WTC11 (cell line): ENCODE data around the gene ARHGAP19. TPM values are rescaled to one million over a fixed set of nuclear protein-coding genes. Genes with fewer than 3 reads are reported as not detected.

Experiments
- ATAC-seq: fragments of 200-7000 bp; cut with Tn5 transposase; 2 replicates; pipeline ENCODE4 v1.10.0; 2021; ENCODE audit warnings: mild to moderate bottlenecking, moderate library complexity
- CTCF ChIA-PET: fragments of 300-600 bp; sonication (Branson Sonifier 250); formaldehyde crosslinking; loops from one replicate; lab custom pipeline; 2021; ENCODE audit warnings: antibody characterized with exemption; lab: Charles Lee
- POLR2A ChIA-PET: fragments of 350-600 bp; sonication (Branson Sonifier 250); formaldehyde crosslinking; loops from one replicate; lab custom pipeline; 2021; ENCODE audit warnings: antibody characterized with exemption; lab: Charles Lee
- DNase-seq: peaks from one replicate; pipeline ENCODE4 v3.0.0; 2021; ENCODE audit warnings: low spot score
- H3K27ac Mint-ChIP-seq: 2 replicates; pipeline ENCODE4 v1.8.0; 2021; ENCODE audit warnings: mixed read lengths
- H3K27me3 Mint-ChIP-seq: 2 replicates; pipeline ENCODE4 v1.8.0; 2021; ENCODE audit warnings: low read depth, mild to moderate bottlenecking, moderate library complexity, mixed read lengths
- H3K36me3 Mint-ChIP-seq: 2 replicates; pipeline ENCODE4 v1.8.0; 2021; ENCODE audit warnings: mixed read lengths
- H3K4me1 Mint-ChIP-seq: 2 replicates; pipeline ENCODE4 v1.8.0; 2022; ENCODE audit warnings: mixed read lengths
- H3K4me3 Mint-ChIP-seq: 2 replicates; pipeline ENCODE4 v1.8.0; 2021; ENCODE audit warnings: mild to moderate bottlenecking, moderate library complexity, mixed read lengths
- H3K9me3 Mint-ChIP-seq: 2 replicates; pipeline ENCODE4 v1.8.0; 2021; ENCODE audit warnings: mixed read lengths
- AFF4 ChIP-seq: sonication (generic); formaldehyde crosslinking; IDR thresholded peaks from 2 replicates; pipeline ENCODE4 v1.8.1; 2023; ENCODE audit warnings: mild to moderate bottlenecking, missing genetic modification reagents, borderline replicate concordance
- ATF1 ChIP-seq: sonication (generic); formaldehyde crosslinking; IDR thresholded peaks from 2 replicates; pipeline ENCODE4 v1.8.1; 2023; ENCODE audit warnings: mild to moderate bottlenecking, moderate library complexity, missing genetic modification reagents
- ERG ChIP-seq: fragments of 250-450 bp; sonication (Bioruptor Pico); IDR thresholded peaks from 2 replicates; pipeline ENCODE4 v1.8.0; 2021; ENCODE audit warnings: mild to moderate bottlenecking
- ESRRA ChIP-seq: sonication (generic); formaldehyde crosslinking; IDR thresholded peaks from 2 replicates; pipeline ENCODE4 v1.8.1; 2022; ENCODE audit warnings: mild to moderate bottlenecking, missing genetic modification reagents, borderline replicate concordance
- GRHL2 ChIP-seq: fragments of 250-450 bp; sonication (Bioruptor Pico); IDR thresholded peaks from 2 replicates; pipeline ENCODE4 v1.8.0; 2022; ENCODE audit warnings: mild to moderate bottlenecking, moderate library complexity; ENCODE audit not compliant: insufficient replicate concordance, severe bottlenecking
- IRF2 ChIP-seq: sonication (generic); formaldehyde crosslinking; IDR thresholded peaks from 2 replicates; pipeline ENCODE4 v1.8.0; 2022; ENCODE audit warnings: low read depth, missing genetic modification reagents, borderline replicate concordance
- MLX ChIP-seq: sonication (generic); formaldehyde crosslinking; IDR thresholded peaks from 2 replicates; pipeline ENCODE4 v1.8.1; 2023; ENCODE audit warnings: mild to moderate bottlenecking, missing genetic modification reagents, moderate library complexity
- NFYB ChIP-seq: sonication (generic); formaldehyde crosslinking; conservative IDR thresholded peaks from 2 replicates; pipeline ENCODE4 v1.8.0; 2022; ENCODE audit warnings: low read depth, missing genetic modification reagents
- ZNF121 ChIP-seq: sonication (generic); formaldehyde crosslinking; IDR thresholded peaks from 2 replicates; pipeline ENCODE4 v1.8.0; 2023; ENCODE audit warnings: missing genetic modification reagents
- ZNF317 ChIP-seq: sonication (generic); formaldehyde crosslinking; IDR thresholded peaks from 2 replicates; pipeline ENCODE4 v1.8.1; 2023; ENCODE audit warnings: low read depth, mild to moderate bottlenecking, moderate library complexity, missing genetic modification reagents, borderline replicate concordance
- ZNF671 ChIP-seq: fragments of 250-450 bp; sonication (Bioruptor Pico); IDR thresholded peaks from 2 replicates; pipeline ENCODE4 v1.8.0; 2021; ENCODE audit warnings: mild to moderate bottlenecking
- total RNA-seq: library from RNA; stranded (reverse); gene quantifications from 3 replicates; pipeline ENCODE4 v1.2.3, GENCODE V29; 2021
- TF ChIP-seq, protein P1 (sequence below): sonication (generic); formaldehyde crosslinking; IDR thresholded peaks from 2 replicates; pipeline ENCODE4 v1.8.0; 2022; ENCODE audit warnings: missing genetic modification reagents
- TF ChIP-seq, protein P2 (sequence below): sonication (generic); formaldehyde crosslinking; IDR thresholded peaks from 2 replicates; pipeline ENCODE4 v1.8.1; 2023; ENCODE audit warnings: mild to moderate bottlenecking, missing genetic modification reagents, moderate library complexity
- TF ChIP-seq, protein P3 (sequence below): fragments of 250-450 bp; sonication (Bioruptor Pico); IDR thresholded peaks from 2 replicates; pipeline ENCODE4 v1.9.0; 2021; ENCODE audit warnings: mild to moderate bottlenecking
- TF ChIP-seq, protein P4 (sequence below): sonication (generic); formaldehyde crosslinking; conservative IDR thresholded peaks from 2 replicates; pipeline ENCODE4 v1.8.1; 2023; ENCODE audit warnings: mild to moderate bottlenecking, low read depth, missing genetic modification reagents, moderate library complexity

Gene ARHGAP19
- total RNA-seq, 1 experiment from 2014 or later: 42.2 TPM

- Mint-ChIP-seq H3K9me3 (no peaks in the 10 kb centered on the region), H3K27me3 (peaks cover 33% of the 10 kb centered on the region), H3K4me3 (peak overlapping the region; percentile 83), H3K4me1 (peaks cover 37% of the 10 kb centered on the region), H3K36me3 (no peaks in the 10 kb centered on the region), H3K27ac (peak overlapping the region; percentile 6; the same call in 1 of the 2 replicates)
- ATAC-seq: peak; percentile 24
- CTCF ChIA-PET: interaction anchor here (0.6 to 1.9 kb wide), 3 partner anchors 12 to 43 kb away, joined by 4 to 15 read pairs (median 4); partner anchors contain the start of gene FRAT2
- no peak for TF ChIP-seq IRF2 (CRISPR knock-in tag)
- TF ChIP-seq ERG (CRISPR knock-in tag): no peak
- no peak for TF ChIP-seq GRHL2 (CRISPR knock-in tag)
- TF ChIP-seq ZNF121 (CRISPR knock-in tag): no peak
- TF ChIP-seq ZNF671 (CRISPR knock-in tag): no peak
- TF ChIP-seq ZNF317 (CRISPR knock-in tag): no peak
- DNase-seq: no peak
- POLR2A ChIA-PET: interaction anchor here (2.6 kb wide), 1 partner anchor 12 kb away, joined by 12 read pairs; the partner anchor contains the start of gene FRAT2
These were observed 29.4 kb upstream of the ARHGAP19 start for GRCh38 chr10:97321804-97322190.

DNA sequence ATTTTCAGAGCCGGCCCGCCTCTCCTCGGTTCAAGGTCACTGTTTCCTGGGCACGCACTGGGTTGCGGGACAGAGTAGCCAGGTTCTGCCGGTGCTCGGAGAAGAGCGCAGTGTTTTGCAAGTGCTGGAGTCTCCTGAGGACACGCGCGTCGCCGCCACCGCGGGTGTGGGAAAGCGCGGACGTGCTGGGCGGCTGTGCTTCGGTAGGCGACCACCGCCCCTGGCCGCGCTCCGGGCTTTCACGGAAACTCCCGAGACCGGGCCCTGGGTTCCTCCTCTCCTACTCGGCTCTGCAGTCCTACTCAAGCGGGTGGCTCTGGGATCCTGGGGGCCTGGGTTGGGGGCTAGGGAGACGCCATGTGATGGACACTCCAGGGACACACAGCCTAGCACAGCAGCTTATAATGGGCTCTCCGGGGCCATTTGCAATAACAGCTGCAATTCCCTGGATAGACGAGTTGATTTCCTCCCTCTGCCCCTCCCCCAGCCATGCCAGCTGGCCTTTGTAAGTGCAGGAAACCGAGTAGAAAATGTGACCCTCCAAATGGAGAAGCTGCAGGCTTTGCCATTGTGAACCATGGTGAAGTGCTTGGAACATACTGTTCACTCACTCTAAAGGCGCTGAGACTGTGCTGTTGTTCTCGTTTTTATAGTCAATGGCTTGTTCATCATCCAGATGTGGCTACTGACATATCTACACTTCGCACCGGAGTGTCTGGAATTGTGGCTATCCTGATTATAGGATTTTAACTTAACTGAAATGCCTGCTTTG, 28.8 kb upstream of the ARHGAP19 start:
- Mint-ChIP-seq H3K36me3 (no peaks in the 10 kb centered on the region), H3K4me1 (peaks cover 36% of the 10 kb centered on the region), H3K27ac (peak overlapping the region; percentile 6; the same call in 1 of the 2 replicates), H3K9me3 (no peaks in the 10 kb centered on the region), H3K4me3 (peak overlapping the region; percentile 83), H3K27me3 (peaks cover 33% of the 10 kb centered on the region)
- DNase-seq (peak; percentile 49), ATAC-seq (peak; percentile 4; the same call in 1 of the 2 replicates)
- ChIA-PET POLR2A (interaction anchor here (2.6 kb wide), 1 partner anchor 13 kb away, joined by 12 read pairs; the partner anchor contains the start of gene FRAT2), CTCF (interaction anchor here (0.6 to 1.9 kb wide), 2 partner anchors 13 to 42 kb away, joined by 4 to 15 read pairs; partner anchors contain the start of gene FRAT2)
- TF ChIP-seq NFYB (CRISPR knock-in tag) (no peak), ATF1 (CRISPR knock-in tag) (no peak), ESRRA (no peak), AFF4 (CRISPR knock-in tag) (no peak), ZNF121 (CRISPR knock-in tag) (peak; percentile 93), MLX (CRISPR knock-in tag) (no peak)
- TF ChIP-seq, protein P1, sequence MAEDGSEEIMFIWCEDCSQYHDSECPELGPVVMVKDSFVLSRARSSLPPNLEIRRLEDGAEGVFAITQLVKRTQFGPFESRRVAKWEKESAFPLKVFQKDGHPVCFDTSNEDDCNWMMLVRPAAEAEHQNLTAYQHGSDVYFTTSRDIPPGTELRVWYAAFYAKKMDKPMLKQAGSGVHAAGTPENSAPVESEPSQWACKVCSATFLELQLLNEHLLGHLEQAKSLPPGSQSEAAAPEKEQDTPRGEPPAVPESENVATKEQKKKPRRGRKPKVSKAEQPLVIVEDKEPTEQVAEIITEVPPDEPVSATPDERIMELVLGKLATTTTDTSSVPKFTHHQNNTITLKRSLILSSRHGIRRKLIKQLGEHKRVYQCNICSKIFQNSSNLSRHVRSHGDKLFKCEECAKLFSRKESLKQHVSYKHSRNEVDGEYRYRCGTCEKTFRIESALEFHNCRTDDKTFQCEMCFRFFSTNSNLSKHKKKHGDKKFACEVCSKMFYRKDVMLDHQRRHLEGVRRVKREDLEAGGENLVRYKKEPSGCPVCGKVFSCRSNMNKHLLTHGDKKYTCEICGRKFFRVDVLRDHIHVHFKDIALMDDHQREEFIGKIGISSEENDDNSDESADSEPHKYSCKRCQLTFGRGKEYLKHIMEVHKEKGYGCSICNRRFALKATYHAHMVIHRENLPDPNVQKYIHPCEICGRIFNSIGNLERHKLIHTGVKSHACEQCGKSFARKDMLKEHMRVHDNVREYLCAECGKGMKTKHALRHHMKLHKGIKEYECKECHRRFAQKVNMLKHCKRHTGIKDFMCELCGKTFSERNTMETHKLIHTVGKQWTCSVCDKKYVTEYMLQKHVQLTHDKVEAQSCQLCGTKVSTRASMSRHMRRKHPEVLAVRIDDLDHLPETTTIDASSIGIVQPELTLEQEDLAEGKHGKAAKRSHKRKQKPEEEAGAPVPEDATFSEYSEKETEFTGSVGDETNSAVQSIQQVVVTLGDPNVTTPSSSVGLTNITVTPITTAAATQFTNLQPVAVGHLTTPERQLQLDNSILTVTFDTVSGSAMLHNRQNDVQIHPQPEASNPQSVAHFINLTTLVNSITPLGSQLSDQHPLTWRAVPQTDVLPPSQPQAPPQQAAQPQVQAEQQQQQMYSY (CRISPR knock-in tag): peak; percentile 43
- TF ChIP-seq, protein P2, sequence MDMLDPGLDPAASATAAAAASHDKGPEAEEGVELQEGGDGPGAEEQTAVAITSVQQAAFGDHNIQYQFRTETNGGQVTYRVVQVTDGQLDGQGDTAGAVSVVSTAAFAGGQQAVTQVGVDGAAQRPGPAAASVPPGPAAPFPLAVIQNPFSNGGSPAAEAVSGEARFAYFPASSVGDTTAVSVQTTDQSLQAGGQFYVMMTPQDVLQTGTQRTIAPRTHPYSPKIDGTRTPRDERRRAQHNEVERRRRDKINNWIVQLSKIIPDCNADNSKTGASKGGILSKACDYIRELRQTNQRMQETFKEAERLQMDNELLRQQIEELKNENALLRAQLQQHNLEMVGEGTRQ: no peak
- TF ChIP-seq, protein P3, sequence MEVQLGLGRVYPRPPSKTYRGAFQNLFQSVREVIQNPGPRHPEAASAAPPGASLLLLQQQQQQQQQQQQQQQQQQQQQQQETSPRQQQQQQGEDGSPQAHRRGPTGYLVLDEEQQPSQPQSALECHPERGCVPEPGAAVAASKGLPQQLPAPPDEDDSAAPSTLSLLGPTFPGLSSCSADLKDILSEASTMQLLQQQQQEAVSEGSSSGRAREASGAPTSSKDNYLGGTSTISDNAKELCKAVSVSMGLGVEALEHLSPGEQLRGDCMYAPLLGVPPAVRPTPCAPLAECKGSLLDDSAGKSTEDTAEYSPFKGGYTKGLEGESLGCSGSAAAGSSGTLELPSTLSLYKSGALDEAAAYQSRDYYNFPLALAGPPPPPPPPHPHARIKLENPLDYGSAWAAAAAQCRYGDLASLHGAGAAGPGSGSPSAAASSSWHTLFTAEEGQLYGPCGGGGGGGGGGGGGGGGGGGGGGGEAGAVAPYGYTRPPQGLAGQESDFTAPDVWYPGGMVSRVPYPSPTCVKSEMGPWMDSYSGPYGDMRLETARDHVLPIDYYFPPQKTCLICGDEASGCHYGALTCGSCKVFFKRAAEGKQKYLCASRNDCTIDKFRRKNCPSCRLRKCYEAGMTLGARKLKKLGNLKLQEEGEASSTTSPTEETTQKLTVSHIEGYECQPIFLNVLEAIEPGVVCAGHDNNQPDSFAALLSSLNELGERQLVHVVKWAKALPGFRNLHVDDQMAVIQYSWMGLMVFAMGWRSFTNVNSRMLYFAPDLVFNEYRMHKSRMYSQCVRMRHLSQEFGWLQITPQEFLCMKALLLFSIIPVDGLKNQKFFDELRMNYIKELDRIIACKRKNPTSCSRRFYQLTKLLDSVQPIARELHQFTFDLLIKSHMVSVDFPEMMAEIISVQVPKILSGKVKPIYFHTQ (CRISPR knock-in tag): no peak
- TF ChIP-seq, protein P4, sequence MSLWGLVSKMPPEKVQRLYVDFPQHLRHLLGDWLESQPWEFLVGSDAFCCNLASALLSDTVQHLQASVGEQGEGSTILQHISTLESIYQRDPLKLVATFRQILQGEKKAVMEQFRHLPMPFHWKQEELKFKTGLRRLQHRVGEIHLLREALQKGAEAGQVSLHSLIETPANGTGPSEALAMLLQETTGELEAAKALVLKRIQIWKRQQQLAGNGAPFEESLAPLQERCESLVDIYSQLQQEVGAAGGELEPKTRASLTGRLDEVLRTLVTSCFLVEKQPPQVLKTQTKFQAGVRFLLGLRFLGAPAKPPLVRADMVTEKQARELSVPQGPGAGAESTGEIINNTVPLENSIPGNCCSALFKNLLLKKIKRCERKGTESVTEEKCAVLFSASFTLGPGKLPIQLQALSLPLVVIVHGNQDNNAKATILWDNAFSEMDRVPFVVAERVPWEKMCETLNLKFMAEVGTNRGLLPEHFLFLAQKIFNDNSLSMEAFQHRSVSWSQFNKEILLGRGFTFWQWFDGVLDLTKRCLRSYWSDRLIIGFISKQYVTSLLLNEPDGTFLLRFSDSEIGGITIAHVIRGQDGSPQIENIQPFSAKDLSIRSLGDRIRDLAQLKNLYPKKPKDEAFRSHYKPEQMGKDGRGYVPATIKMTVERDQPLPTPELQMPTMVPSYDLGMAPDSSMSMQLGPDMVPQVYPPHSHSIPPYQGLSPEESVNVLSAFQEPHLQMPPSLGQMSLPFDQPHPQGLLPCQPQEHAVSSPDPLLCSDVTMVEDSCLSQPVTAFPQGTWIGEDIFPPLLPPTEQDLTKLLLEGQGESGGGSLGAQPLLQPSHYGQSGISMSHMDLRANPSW (CRISPR knock-in tag): no peak
